ENCODE measurements around the gene GTPBP2. TPM values are rescaled to one million over a fixed set of nuclear protein-coding genes. Genes with fewer than 3 reads are reported as not detected.

Gene GTPBP2
- total RNA-seq, result 100 to 1,000 TPM in 1 of 2 donors, 10 to 100 TPM in 1; 99.0 to 137 TPM

DNA sequence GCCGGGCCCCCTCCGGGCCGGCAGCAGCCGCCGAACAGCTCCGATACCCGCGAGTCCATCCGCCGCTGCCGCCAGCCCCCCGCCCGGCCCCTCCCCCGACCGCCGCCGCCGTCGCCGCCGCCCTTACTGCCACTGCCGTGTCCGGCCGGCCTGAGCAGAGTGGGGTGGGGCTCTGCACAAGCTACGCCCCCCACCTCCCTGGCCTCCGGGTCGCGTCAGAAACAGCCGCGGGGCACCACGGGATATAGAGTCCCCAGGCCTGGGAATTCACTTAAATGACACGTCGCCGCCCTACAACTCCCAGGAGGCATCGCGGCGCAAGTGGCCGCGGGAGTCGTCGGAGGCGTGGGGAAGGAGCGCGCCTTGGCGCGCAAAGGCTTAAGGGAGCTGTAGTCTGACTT, at the start of gene GTPBP2:
TSS of gene GTPBP2 (minus strand) at position 161 of the 401 bp plus-strand sequence. CDS start at position 59, 102 bp downstream.
- Mint-ChIP-seq H3K4me3 (peak within 1 kb of the TSS; percentile 99 to 100), H3K27ac (peak within 1 kb of the TSS; percentile 99), H3K27me3 (ENCODE audit: low read depth) (no peaks in the 10 kb centered on the region), H3K36me3 (ENCODE audit: insufficient read depth in 2 of 2) (peaks cover 18 to 24% of the 10 kb centered on the region in 2 donors), H3K9me3 (no peaks in the 10 kb centered on the region), H3K4me1 (ENCODE audit: low read depth) (peaks cover 48% of the 10 kb centered on the region)
- ATAC-seq (replicated peaks in 1 of 2), result peak; percentile 82 to 83
- peak; percentile 97 to 99 for DNase-seq

DNA sequence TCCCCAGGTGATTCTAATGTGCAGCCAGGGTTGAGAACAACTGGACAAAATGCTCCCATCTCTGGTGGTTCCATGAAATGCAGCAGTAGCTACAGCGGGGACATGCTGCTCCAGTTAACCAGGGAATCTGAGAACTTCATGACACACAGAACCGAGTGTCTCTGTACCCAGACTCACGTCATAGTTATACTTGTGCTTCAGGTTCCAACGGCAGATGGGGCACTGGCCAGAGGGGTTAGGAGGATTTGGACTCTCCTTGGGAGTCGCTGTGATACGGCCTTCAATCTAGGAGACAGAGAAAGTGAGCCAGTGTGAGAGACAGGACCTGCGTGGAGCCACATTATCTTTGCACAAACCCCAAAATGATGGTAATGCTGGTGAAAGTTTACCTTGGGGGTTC, 49.3 kb upstream of the GTPBP2 start:
- no peak overlapping the region for H3K27ac Mint-ChIP-seq
- peaks cover 12% of the 10 kb centered on the region for H3K4me1 Mint-ChIP-seq (ENCODE audit: low read depth)
- DNase-seq, result no peak
- H3K36me3 Mint-ChIP-seq (ENCODE audit: insufficient read depth in 2 of 2), result peaks cover 2 to 3% of the 10 kb centered on the region in 2 donors
- no peaks in the 10 kb centered on the region for H3K27me3 Mint-ChIP-seq (ENCODE audit: low read depth)
- no peak for ATAC-seq (replicated peaks in 1 of 2)
- H3K4me3 Mint-ChIP-seq, result no peak overlapping the region
- H3K9me3 Mint-ChIP-seq, result no peaks in the 10 kb centered on the region

DNA sequence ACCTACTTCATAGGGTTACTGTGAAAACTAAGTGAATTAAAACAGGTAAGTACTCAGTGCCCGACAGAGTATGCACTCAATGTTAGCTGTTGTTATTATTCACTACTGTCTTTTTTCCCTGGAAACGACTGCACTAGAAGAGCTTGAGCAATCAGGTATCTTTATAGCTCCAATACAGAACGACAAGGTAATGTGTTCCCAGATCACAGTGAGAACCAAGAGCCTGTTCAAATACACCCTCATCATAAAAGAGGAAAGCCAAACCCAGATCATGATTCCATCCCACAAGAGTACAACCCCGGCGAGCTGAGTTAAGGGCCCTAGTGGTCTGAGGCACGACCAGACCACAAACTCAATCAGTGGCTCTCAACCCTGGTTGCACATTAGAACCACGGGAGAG, 48.7 kb upstream of the GTPBP2 start:
- H3K36me3 Mint-ChIP-seq (ENCODE audit: insufficient read depth in 2 of 2), result peaks cover 2 to 5% of the 10 kb centered on the region in 2 donors
- no peaks in the 10 kb centered on the region for H3K27me3 Mint-ChIP-seq (ENCODE audit: low read depth)
- H3K4me3 Mint-ChIP-seq, result no peak overlapping the region
- peaks cover 8% of the 10 kb centered on the region for H3K4me1 Mint-ChIP-seq (ENCODE audit: low read depth)
- DNase-seq (no peak), ATAC-seq (replicated peaks in 1 of 2) (no peak)
- H3K27ac Mint-ChIP-seq, result no peak overlapping the region
- H3K9me3 Mint-ChIP-seq, result no peaks in the 10 kb centered on the region

DNA sequence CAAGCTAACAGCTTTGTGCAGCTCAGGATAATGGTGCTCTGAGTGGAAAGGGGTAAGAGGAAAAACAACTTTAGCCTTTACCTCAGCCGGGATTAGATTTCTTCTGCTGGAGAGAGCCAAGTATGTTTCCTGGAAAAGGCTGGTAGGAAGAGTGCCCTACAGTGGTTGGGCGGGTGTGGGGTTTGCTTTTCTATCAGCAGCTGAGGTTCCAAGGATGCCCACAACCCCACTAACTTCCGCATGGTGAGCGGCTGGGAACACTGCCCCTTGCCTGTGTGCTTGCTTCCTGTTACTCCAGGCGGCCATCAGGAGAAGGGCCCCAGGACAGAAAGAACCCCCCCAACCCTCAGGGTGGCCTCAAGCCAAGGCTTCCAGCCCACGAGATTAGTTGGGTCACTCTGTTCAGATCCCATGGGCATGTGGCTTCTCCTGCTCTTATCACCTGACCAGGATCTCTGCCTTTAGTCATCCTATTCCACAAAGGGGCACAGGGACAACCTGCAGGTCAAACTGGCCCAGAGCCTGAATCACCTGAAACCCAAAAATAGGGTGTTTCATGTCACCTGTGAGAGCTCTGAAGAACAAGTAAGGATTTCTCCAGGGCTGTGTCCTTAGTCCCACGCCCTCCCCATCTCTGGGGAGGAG, 48.0 kb upstream of the GTPBP2 start:
- no peak overlapping the region for H3K4me3 Mint-ChIP-seq
- DNase-seq (no peak), ATAC-seq (replicated peaks in 1 of 2) (no peak)
- no peaks in the 10 kb centered on the region for H3K9me3 Mint-ChIP-seq
- H3K27me3 Mint-ChIP-seq (ENCODE audit: low read depth), result no peaks in the 10 kb centered on the region
- peaks cover under 1% of the 10 kb centered on the region for H3K4me1 Mint-ChIP-seq (ENCODE audit: low read depth)
- no peak overlapping the region for H3K27ac Mint-ChIP-seq
- H3K36me3 Mint-ChIP-seq (ENCODE audit: insufficient read depth in 2 of 2), result peaks cover 2 to 5% of the 10 kb centered on the region in 2 donors

DNA sequence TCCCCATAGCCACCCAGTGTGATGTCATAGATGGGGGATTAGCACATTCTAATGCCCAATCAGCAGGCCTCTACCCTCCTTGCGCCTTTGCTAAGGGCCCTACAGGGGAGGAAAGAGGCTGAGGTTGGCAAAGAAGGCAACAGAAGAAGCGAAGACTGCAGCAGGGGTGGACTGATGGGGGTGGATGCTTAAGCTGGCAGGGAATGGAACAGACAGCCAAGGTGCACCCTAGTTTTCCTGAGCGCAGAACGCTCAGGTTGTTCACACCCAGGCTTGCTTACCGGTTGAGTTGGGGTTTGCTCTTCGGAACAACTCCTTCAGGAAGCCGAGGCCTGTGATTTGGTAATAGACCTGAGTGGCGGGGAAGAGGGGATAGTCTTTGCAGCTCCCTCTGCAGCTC, 45.9 kb upstream of the GTPBP2 start:
- H3K4me3 Mint-ChIP-seq, result no peak overlapping the region
- H3K27me3 Mint-ChIP-seq (ENCODE audit: low read depth), result no peaks in the 10 kb centered on the region
- no peak for ATAC-seq (replicated peaks in 1 of 2)
- no peak for DNase-seq
- no peaks in the 10 kb centered on the region for H3K9me3 Mint-ChIP-seq
- no peak overlapping the region for H3K27ac Mint-ChIP-seq
- peaks cover 5% of the 10 kb centered on the region in 2 donors for H3K36me3 Mint-ChIP-seq (ENCODE audit: insufficient read depth in 2 of 2)
- H3K4me1 Mint-ChIP-seq (ENCODE audit: low read depth), result peaks cover 8% of the 10 kb centered on the region

DNA sequence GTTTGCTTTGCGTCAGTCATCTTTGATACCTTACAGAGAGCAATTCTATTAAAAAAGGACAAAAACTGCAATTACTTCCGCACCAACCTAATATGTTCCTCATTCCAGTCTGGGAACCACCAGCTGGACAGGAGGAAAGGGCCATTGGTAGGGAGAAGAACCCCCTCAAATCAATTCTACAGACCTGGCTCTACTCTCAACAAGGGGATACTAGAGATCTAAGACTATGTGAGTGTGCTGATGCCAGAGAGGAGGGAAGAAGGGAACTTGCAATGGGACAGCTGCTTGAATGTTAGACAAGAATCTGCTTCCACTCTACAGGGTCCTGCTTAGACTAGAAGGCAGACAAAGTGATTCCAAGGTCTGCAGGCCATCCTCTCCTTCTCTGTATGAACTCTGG, 45.2 kb upstream of the GTPBP2 start:
- no peak for ATAC-seq (replicated peaks in 1 of 2)
- H3K4me3 Mint-ChIP-seq, result no peak overlapping the region
- H3K27ac Mint-ChIP-seq, result no peak overlapping the region
- H3K27me3 Mint-ChIP-seq (ENCODE audit: low read depth), result no peaks in the 10 kb centered on the region
- H3K9me3 Mint-ChIP-seq, result no peaks in the 10 kb centered on the region
- no peak for DNase-seq
- H3K36me3 Mint-ChIP-seq (ENCODE audit: insufficient read depth in 2 of 2), result peaks cover 5% of the 10 kb centered on the region in 2 donors
- peaks cover 14% of the 10 kb centered on the region for H3K4me1 Mint-ChIP-seq (ENCODE audit: low read depth)

- no peak for DNase-seq
- ATAC-seq (replicated peaks in 1 of 2), result no peak
- Mint-ChIP-seq H3K9me3 (no peaks in the 10 kb centered on the region), H3K27me3 (ENCODE audit: low read depth) (no peaks in the 10 kb centered on the region), H3K4me1 (ENCODE audit: low read depth) (peaks cover 18% of the 10 kb centered on the region), H3K4me3 (no peak overlapping the region), H3K36me3 (ENCODE audit: insufficient read depth in 2 of 2) (peaks cover 5% of the 10 kb centered on the region in 2 donors), H3K27ac (no peak overlapping the region)
Observed at GRCh38 chr6:43673444-43674084, 44.5 kb upstream of the GTPBP2 start.

GRCh38 chr6:43671801-43672690, 43.0 kb upstream of the GTPBP2 start:
- H3K4me3 Mint-ChIP-seq, result no peak overlapping the region
- H3K27ac Mint-ChIP-seq, result no peak overlapping the region
- H3K27me3 Mint-ChIP-seq (ENCODE audit: low read depth), result no peaks in the 10 kb centered on the region
- no peak for ATAC-seq (replicated peaks in 1 of 2)
- H3K4me1 Mint-ChIP-seq (ENCODE audit: low read depth), result peaks cover 33% of the 10 kb centered on the region
- peaks cover 2 to 5% of the 10 kb centered on the region in 2 donors for H3K36me3 Mint-ChIP-seq (ENCODE audit: insufficient read depth in 2 of 2)
- no peak for DNase-seq
- H3K9me3 Mint-ChIP-seq, result no peaks in the 10 kb centered on the region

- no peaks in the 10 kb centered on the region for H3K9me3 Mint-ChIP-seq
- peaks cover 37% of the 10 kb centered on the region for H3K4me1 Mint-ChIP-seq (ENCODE audit: low read depth)
- H3K27ac Mint-ChIP-seq, result no peak overlapping the region
- no peak overlapping the region for H3K4me3 Mint-ChIP-seq
- no peaks in the 10 kb centered on the region for H3K27me3 Mint-ChIP-seq (ENCODE audit: low read depth)
- DNase-seq (no peak), ATAC-seq (replicated peaks in 1 of 2) (no peak)
- H3K36me3 Mint-ChIP-seq (ENCODE audit: insufficient read depth in 2 of 2), result peaks cover 2 to 5% of the 10 kb centered on the region in 2 donors
Observed at GRCh38 chr6:43671011-43671800, 42.1 kb upstream of the GTPBP2 start.

DNA sequence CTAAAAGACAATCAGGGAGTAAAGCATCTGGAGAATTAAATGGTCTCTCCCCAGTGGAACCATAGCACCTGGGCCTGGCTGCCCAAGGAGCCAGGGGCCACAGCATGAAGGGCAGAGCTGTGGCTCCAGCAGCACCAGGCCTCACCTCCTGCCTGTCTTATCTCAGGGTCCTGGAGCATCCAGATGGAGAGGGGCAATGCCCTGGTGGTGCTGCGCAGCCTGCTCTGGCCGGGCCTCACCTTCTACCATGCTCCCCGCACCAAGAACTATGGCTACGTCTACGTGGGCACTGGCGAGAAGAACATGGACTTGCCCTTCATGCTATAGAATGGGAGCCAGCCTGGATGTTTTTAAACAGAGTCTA, 41.5 kb upstream of the GTPBP2 start:
- no peak for ATAC-seq (replicated peaks in 1 of 2)
- peaks cover 37% of the 10 kb centered on the region for H3K4me1 Mint-ChIP-seq (ENCODE audit: low read depth)
- DNase-seq, result no peak
- no peak overlapping the region for H3K4me3 Mint-ChIP-seq
- H3K9me3 Mint-ChIP-seq, result no peaks in the 10 kb centered on the region
- H3K27me3 Mint-ChIP-seq (ENCODE audit: low read depth), result no peaks in the 10 kb centered on the region
- peaks cover 2 to 5% of the 10 kb centered on the region in 2 donors for H3K36me3 Mint-ChIP-seq (ENCODE audit: insufficient read depth in 2 of 2)
- peak overlapping the region; percentile 66 for H3K27ac Mint-ChIP-seq

GRCh38 chr6:43669922-43670622, 41.0 kb upstream of the GTPBP2 start:
- no peak overlapping the region for H3K4me3 Mint-ChIP-seq
- DNase-seq, result peak; percentile 37 to 40
- no peaks in the 10 kb centered on the region for H3K27me3 Mint-ChIP-seq (ENCODE audit: low read depth)
- peaks cover 37% of the 10 kb centered on the region for H3K4me1 Mint-ChIP-seq (ENCODE audit: low read depth)
- peak overlapping the region; percentile 66 for H3K27ac Mint-ChIP-seq
- ATAC-seq (replicated peaks in 1 of 2), result peak; percentile 65 to 78
- peaks cover 2 to 5% of the 10 kb centered on the region in 2 donors for H3K36me3 Mint-ChIP-seq (ENCODE audit: insufficient read depth in 2 of 2)
- no peaks in the 10 kb centered on the region for H3K9me3 Mint-ChIP-seq
